HG03196 (cell line): ENCODE data around the gene MRPL43.

Source experiments
- ATAC-seq: cut with Tn5 transposase; IDR thresholded peaks from one replicate; pipeline ENCODE4 v1.9.1; 2021; ENCODE audit not compliant: unreplicated experiment

Gene MRPL43

DNA sequence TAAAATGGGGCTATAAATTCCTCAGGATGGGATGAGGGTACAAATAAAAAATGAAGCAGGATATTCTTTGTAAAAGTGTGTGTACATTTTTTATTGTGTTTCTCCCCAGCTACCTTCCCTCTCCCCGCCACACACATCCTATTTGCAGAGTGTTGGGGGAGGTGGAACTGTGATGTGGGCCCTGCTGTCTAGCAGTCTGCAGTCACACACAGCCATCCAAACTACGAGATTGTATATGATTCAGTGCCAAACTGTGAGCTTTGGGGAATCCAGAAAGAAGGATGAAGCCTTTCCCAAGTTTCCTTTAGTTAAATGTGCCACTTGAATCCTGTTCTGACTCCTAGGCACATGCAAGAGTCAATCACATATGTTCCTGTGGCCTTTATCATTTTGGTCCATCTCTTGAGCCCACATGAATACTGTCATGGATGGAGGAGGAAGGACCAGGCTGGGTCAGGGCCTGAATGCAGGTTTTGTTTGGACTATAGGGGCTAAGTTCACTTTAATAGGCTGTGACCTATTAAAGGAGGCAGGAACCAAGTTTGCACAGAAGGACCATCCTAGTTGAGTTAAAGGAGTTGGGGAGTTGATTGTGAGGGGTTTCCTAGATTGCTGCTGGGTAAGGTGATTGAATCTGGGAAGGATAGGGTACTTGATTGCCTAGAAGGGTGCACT is 19.1 kb downstream of the MRPL43 start:
- no peak for ATAC-seq

DNA sequence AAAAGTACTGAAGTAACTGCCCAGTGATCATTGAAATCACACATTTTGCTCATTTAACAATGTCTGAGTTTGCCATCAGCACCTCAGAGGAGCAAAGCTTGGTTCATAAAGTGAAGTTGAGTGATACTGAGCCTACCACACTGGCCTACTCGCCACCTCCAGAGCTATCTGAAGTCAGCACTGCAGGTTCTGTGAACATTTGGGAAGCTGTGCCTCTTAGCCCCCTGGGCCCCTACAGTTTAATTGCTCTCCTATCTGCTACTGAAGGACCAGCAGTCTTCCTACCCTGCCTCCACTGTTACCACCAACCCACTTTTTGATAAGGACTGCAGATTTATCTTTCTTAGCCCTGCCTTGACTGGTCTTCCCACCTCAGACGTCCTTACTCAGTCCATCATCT is 20.0 kb downstream of the MRPL43 start:
- ATAC-seq = no peak

- ATAC-seq = no peak
Observed at GRCh38 chr10:100966887-100967286, 20.4 kb downstream of the MRPL43 start.

DNA sequence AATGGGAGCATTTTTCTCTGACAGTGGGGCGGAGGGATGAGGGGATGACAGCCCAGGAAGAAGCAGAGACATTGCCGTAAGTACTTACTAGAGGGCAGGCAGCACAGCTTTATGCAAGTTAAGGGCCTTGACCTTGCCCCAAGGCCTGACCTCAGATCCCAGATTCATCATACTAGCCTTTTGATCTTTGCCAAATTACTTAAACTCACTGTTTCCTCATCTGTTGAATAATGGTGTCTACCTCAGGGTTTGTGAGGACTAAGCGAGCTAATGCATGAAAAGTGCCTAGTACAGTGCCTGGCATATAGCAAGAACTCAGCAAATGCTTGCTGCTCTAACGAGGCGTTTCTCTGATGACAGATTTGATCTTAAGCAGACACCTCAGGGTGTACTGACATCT is 21.5 kb downstream of the MRPL43 start:
- no peak for ATAC-seq

DNA sequence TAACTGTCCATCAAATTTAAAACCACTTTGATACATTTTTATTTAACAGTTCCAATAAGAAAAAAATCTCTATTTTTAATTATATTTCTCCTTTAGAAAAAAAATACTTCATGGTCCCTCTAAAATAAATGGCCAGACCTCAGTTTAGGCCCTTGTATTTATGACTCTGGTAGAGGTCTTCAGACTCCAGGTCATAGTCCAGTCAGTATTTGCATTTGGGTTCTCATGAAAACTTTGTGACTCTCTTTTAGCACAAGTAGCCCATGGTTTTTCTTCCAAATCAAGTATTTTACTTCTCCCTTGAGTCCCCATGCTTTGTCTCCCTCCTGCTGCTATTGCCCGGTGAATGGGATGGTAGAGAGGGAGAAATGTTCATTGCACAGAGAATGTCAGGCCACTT is 23.5 kb downstream of the MRPL43 start:
- ATAC-seq = no peak

DNA sequence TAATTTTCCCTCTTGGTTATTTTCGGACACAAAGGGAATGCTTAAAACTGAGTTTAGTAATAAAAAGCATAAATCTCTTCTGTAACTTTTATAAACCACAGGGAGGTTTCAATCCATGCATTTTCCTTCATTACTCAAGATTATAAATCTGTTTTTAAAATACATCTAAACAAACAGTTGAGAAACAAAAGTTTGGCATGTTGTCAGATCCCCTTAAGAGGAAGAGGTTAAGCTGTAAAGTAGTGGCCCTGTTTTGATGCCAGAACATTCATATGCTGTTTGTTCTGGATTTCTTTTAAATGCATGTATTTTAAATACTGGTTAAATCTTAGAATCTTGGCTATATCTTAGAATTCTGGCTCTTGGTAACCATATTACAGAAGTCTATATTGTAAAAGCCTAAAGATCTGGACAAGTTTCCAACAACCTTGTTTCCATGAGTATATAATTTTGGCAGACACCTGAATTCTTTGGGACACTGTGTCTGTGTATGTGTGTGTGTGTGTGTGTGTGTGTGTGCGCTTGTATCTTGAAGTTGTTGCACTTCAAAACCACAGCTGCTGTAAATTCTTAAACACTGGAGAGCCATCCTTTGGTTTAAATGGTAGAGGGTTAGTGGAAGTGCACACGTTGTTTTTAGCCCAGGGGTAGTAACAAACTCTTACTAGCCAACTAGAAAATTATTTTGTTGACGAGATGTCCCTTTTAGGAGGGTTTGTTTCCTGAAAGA is 24.8 kb downstream of the MRPL43 start:
- no peak for ATAC-seq

GRCh38 chr10:100960251-100960650 is 27.0 kb downstream of the MRPL43 start:
- ATAC-seq = no peak

DNA sequence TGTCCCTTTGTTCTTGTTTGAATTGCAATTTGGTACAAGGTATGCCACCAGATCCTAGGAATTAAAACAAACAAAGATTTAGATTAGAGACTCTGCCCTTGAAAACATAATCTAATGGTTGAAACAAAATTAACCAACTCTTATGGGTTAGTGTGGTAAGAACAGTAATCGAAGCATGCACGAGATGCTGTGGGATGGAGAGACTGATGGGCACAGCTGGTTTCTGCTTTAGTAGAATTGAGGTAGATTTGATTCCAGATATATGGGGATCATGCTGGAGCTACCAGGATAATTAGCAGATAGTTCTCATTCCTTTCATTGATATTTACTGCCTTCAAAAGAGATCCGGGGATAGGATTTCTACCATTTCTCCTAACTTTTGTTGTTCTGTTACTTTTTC is 38.4 kb downstream of the MRPL43 start:
- ATAC-seq = no peak

GRCh38 chr10:100945754-100946153 is 41.5 kb downstream of the MRPL43 start:
- no peak for ATAC-seq

DNA sequence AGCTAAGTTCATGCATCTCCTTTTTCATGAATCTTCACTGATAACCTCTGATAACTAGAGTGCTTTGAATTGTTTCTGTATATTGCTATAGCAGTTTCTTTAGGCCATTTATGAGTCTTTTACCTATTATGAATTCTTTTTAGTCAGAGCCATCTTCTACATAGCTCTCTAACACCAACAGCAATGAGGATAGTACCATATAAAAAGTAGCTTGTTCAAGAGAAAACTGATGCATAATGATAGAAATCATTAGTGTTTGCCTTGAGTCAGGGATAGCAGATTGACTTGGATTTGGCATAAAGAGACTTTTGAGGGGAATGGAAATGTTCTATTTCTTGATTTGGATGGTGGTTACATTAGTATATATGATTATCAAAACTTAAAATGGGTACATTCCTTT is 43.8 kb downstream of the MRPL43 start:
- ATAC-seq = no peak

DNA sequence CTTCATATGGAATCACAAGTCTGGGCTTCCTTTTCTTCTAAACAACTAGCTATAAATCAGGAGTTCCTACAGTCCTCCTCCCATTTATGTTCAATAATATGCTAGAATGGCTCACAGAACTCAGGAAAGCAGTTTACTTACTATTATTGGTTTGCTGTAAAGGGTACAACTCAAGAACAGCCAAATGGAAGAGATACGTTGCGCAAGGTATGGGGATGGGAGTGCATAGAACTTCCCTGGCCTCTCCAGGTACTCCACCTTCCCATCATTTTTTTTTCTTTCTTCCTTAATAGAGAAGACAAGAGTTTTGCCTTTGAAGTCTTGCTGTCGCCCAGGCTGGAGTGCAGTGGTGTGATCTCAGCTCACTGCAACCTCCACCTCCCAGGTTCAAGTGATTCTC is 45.1 kb downstream of the MRPL43 start:
- no peak for ATAC-seq

DNA sequence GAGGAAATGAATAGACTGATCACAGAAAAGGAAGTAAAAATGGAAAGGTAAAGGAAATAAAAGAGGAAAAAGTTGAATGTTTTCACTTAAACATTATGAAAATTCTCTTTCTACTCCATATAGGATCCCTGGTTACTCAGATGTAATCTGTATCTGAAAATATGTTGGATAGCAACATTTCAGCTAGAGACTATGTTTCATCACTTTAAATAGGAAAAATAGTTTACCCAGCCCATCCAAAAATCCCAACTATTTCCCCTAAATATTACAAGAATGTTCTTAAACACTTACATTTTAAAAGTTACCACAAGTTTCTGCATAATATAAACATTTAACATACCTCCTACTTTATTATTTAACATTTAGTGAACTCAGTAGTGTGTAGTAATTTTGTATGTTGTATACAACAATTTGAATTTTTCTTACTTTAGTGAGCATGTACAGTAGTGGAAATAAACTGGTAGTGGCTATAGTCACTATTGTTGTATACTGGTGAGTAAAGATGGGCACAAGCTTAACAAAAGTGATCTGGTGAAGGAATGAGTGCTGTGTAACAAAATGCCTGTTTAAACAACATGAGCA is 47.4 kb downstream of the MRPL43 start:
- ATAC-seq = no peak
